Esophagus muscularis mucosa (tissue), 4 donors: ENCODE measurements around the gene UCP2. TPM values are rescaled to one million over a fixed set of nuclear protein-coding genes. Genes with fewer than 3 reads are reported as not detected.

Source experiments
- DNase-seq: peaks from one replicate; pipeline ENCODE4 v3.0.0-alpha.2; 2017; ENCODE audit errors: extremely low spot score
- H3K27ac ChIP-seq, 4 donors: fragments of 200-600 bp; sonication (generic); replicated peaks in 1 of 4; 1 replicate in 3 of 4; 2 replicates in 1 of 4; pipeline ENCODE4 v1.5.1; 2016 to 2019; ENCODE audit warnings: mild to moderate bottlenecking in 1 of 4
- H3K27me3 ChIP-seq, 4 donors: fragments of 200-600 bp; sonication (generic); one replicate each; pipeline versions ENCODE4 v1.5.1 to v1.6.0; 2016 to 2019
- H3K36me3 ChIP-seq, 4 donors: fragments of 200-600 bp; sonication (generic); one replicate each; pipeline ENCODE4 v1.5.1; 2016 to 2019
- H3K4me1 ChIP-seq, 4 donors: fragments of 200-600 bp; sonication (generic); one replicate each; pipeline ENCODE4 v1.5.1; 2016 to 2019
- H3K4me3 ChIP-seq, 4 donors: fragments of 200-600 bp; sonication (generic); 1 replicate in 2 of 4; 2 replicates in 2 of 4; pipeline ENCODE4 v1.5.1; 2016 to 2019; ENCODE audit warnings: mild to moderate bottlenecking in 4 of 4, moderate library complexity in 1 of 4
- H3K9me3 ChIP-seq, 4 donors: fragments of 200-600 bp; sonication (generic); 1 replicate in 3 of 4; 2 replicates in 1 of 4; pipeline ENCODE4 v1.5.1; 2016 to 2019
- CTCF ChIP-seq, 3 experiments: fragments of 200-600 bp in 2 of 3; fragments of 450-650 bp in 1 of 3; sonication (generic) in 2 of 3; IDR thresholded peaks; one replicate each; pipeline ENCODE4 v1.5.1; 2017 to 2019; ENCODE audit warnings: antibody characterized with exemption in 3 of 3, mild to moderate bottlenecking in 2 of 3, moderate library complexity in 1 of 3
- EP300 ChIP-seq: sonication (generic); formaldehyde crosslinking; IDR thresholded peaks from one replicate; pipeline ENCODE4 v1.6.1; 2017; ENCODE audit warnings: antibody characterized with exemption
- POLR2A ChIP-seq: fragments of 450-650 bp; IDR thresholded peaks from one replicate; pipeline ENCODE4 v1.6.1; 2017; ENCODE audit warnings: antibody characterized with exemption, moderate library complexity, mild to moderate bottlenecking, low read depth
- POLR2AphosphoS5 ChIP-seq, 2 donors: sonication (generic); formaldehyde crosslinking; IDR thresholded peaks; one replicate each; pipeline ENCODE4 v1.6.1; 2017; ENCODE audit warnings: antibody characterized with exemption in 2 of 2
- WGBS: methylation state at CpG from one replicate; pipeline ENCODE4 v1.1.5; 2018; 5-methylcytosine and 5-hydroxymethylcytosine counted together
- intact Hi-C: fragments of 100-400 bp; cut with DNase I; formaldehyde crosslinking; loops from one replicate; pipeline ENCODE4 v1.15.1; 2023
- total RNA-seq, 4 donors: library from RNA; depleted of rRNA; stranded (reverse); fragments of >200 nt; gene quantifications; one replicate each; pipeline versions ENCODE4 v1.1.0 to v1.2.1, GENCODE V29; 2016

UCP2 gene
- total RNA-seq, 4 donors from 2014 or later, result 22.4 to 43.6 (median 30.9) TPM

- WGBS, result 89% methylated on average over 13 of the region's 13 CpGs
Observed at GRCh38 chr11:73969991-73970800, 12.4 kb downstream of the UCP2 start.

GRCh38 chr11:73969091-73969490, 13.6 kb downstream of the UCP2 start:
- TF ChIP-seq POLR2A (no peak), CTCF (IDR thresholded peaks at IDR 0.05) (no peak), EP300 (no peak), POLR2AphosphoS5 (IDR thresholded peaks at IDR 0.05) (no peak)
- intact Hi-C loops, result loop anchor here (10.0 kb wide), 2 partner anchors 56 to 106 kb away; no protein-coding TSS in a partner anchor
- H3K27me3 ChIP-seq, result peaks cover 0 to 14% (median 0%) of the 10 kb centered on the region in 4 donors
- peaks cover under 1 to 19% (median 13%) of the 10 kb centered on the region in 4 donors for H3K4me1 ChIP-seq
- no peak overlapping the region for H3K27ac ChIP-seq
- no peak for DNase-seq
- no peak overlapping the region for H3K4me3 ChIP-seq
- H3K36me3 ChIP-seq, result no peaks in the 10 kb centered on the region
- no peaks in the 10 kb centered on the region for H3K9me3 ChIP-seq
- 78% methylated on average over 2 of the region's 2 CpGs for WGBS

More at GRCh38 chr11:73969991-73970800, 12.4 kb downstream of the UCP2 start:
- H3K4me3 ChIP-seq, result no peak overlapping the region
- no peak for TF ChIP-seq POLR2AphosphoS5 (IDR thresholded peaks at IDR 0.05)
- TF ChIP-seq CTCF (IDR thresholded peaks at IDR 0.05), result no peak
- no peak for TF ChIP-seq POLR2A
- TF ChIP-seq EP300, result no peak
- DNase-seq, result no peak
- intact Hi-C loops, result loop anchor here (10.0 kb wide), 2 partner anchors 55 to 105 kb away; no protein-coding TSS in a partner anchor
- H3K27ac ChIP-seq, result no peak overlapping the region
- peaks cover 0 to 13% (median 7%) of the 10 kb centered on the region in 4 donors for H3K4me1 ChIP-seq
- H3K27me3 ChIP-seq, result peaks cover 0 to 9% (median 0%) of the 10 kb centered on the region in 4 donors
- no peaks in the 10 kb centered on the region for H3K9me3 ChIP-seq
- H3K36me3 ChIP-seq, result peaks cover 0 to 9% (median 8%) of the 10 kb centered on the region in 4 donors

- WGBS, result 90% methylated on average over 15 of the region's 15 CpGs
- no peak overlapping the region for H3K27ac ChIP-seq
- H3K4me3 ChIP-seq, result no peak overlapping the region
- H3K36me3 ChIP-seq, result no peaks in the 10 kb centered on the region
- no peak for TF ChIP-seq EP300
- TF ChIP-seq CTCF (IDR thresholded peaks at IDR 0.05), result no peak
- TF ChIP-seq POLR2AphosphoS5 (IDR thresholded peaks at IDR 0.05), result no peak
- TF ChIP-seq POLR2A, result no peak
- peaks cover 0 to 14% (median 0%) of the 10 kb centered on the region in 4 donors for H3K27me3 ChIP-seq
- intact Hi-C loops, result loop anchor here (10.0 kb wide), 2 partner anchors 56 to 106 kb away; no protein-coding TSS in a partner anchor
- DNase-seq, result no peak
- H3K9me3 ChIP-seq, result no peaks in the 10 kb centered on the region
- H3K4me1 ChIP-seq, result peaks cover 4 to 15% (median 11%) of the 10 kb centered on the region in 4 donors
Observed at GRCh38 chr11:73968356-73968966, 14.2 kb downstream of the UCP2 start.

- no peak for TF ChIP-seq CTCF (IDR thresholded peaks at IDR 0.05)
- no peak for TF ChIP-seq POLR2AphosphoS5 (IDR thresholded peaks at IDR 0.05)
- TF ChIP-seq POLR2A, result no peak
- Histone ChIP-seq H3K36me3 (no peaks in the 10 kb centered on the region), H3K27ac (no peak overlapping the region), H3K4me3 (no peak overlapping the region), H3K4me1 (peaks cover 3 to 15% (median 7%) of the 10 kb centered on the region in 4 donors), H3K27me3 (peaks cover 0 to 14% (median 0%) of the 10 kb centered on the region in 4 donors), H3K9me3 (no peaks in the 10 kb centered on the region)
- no peak for DNase-seq
- intact Hi-C loops, result loop anchor here (10.0 kb wide), 2 partner anchors 59 to 109 kb away; no protein-coding TSS in a partner anchor
- WGBS, result 74% methylated on average over 2 of the region's 2 CpGs
Observed at GRCh38 chr11:73965764-73966121, 16.9 kb downstream of the UCP2 start.
